K562 (cell line): ENCODE data around the gene CRACDL. TPM values are rescaled to one million over a fixed set of nuclear protein-coding genes. Genes with fewer than 3 reads are reported as not detected.

Experiments
- ATAC-seq: fragments of 200-7000 bp; cut with Tn5 transposase; 3 replicates; pipeline ENCODE4 v1.9.1; 2020; ENCODE audit warnings: moderate library complexity
- BruUV-seq: library from RNA; stranded (reverse); fragments of 400-500 nt; replicated peaks from 2 replicates; lab custom pipeline; 2021; lab: Mats Ljungman, UMichigan
- CTCF ChIA-PET: fragments of 300-600 bp; formaldehyde crosslinking; extraction: SDS; loops from one replicate; lab custom pipeline; 2021; ENCODE audit warnings: low intra/inter-chr PET ratio; lab: Yijun Ruan, JAX
- POLR2A ChIA-PET: fragments of 300-600, 350-650 bp; sonication (Branson Sonifier 250); formaldehyde crosslinking; extraction: SDS; loops from one replicate; lab custom pipeline; 2021; ENCODE audit warnings: antibody characterized with exemption, inconsistent platforms; lab: Yijun Ruan, JAX
- DNase-seq, 4 experiments: peaks; one replicate each; pipeline versions ENCODE4 v3.0.0 to v3.0.0-alpha.2; 2011 to 2018; ENCODE audit warnings: low spot score in 3 of 4, mixed read lengths in 3 of 4; ENCODE audit errors: extremely low read depth in 1 of 4
- FAIRE-seq: peaks from 2 replicates; lab custom pipeline; 2011; peaks lifted over from hg19 to GRCh38; lab: Jason Lieb, UNC
- H2AFZ ChIP-seq: 2 replicates; pipeline ENCODE4 v1.6.0; 2011; ENCODE audit warnings: low read depth, low read length, control low read depth, inconsistent platforms
- H3K27ac ChIP-seq: fragments of 200-600 bp; 3 replicates; pipeline ENCODE4 v1.8.0; 2011; ENCODE audit warnings: low read depth, mild to moderate bottlenecking, control low read depth, inconsistent platforms, low read length, moderate library complexity, mixed read lengths; ENCODE audit errors: extremely low read depth
- H3K27me3 ChIP-seq, 2 experiments: fragments of 300-600 bp in 1 of 2; 2 replicates in 1 of 2; 3 replicates in 1 of 2; pipeline versions ENCODE4 v1.6.0 to v1.8.0; 2011; ENCODE audit warnings: inconsistent platforms in 2 of 2, low read length in 2 of 2, mild to moderate bottlenecking in 1 of 2, mixed read lengths in 1 of 2, moderate library complexity in 1 of 2; ENCODE audit not compliant: control insufficient read depth in 2 of 2, insufficient read depth in 2 of 2
- H3K36me3 ChIP-seq: fragments of 300-600 bp; 3 replicates; pipeline ENCODE4 v1.8.0; 2011; ENCODE audit warnings: mild to moderate bottlenecking, low read length, inconsistent platforms; ENCODE audit not compliant: control insufficient read depth, insufficient read depth
- H3K4me1 ChIP-seq, 2 experiments: fragments of 200-600 bp in 1 of 2; replicated peaks in 1 of 2; 2 replicates in 1 of 2; 3 replicates in 1 of 2; pipeline versions ENCODE4 v1.5.1 to v1.8.0; 2011; ENCODE audit warnings: inconsistent platforms in 2 of 2, low read length in 2 of 2, mild to moderate bottlenecking in 1 of 2, mixed read lengths in 1 of 2, moderate library complexity in 1 of 2; ENCODE audit not compliant: control insufficient read depth in 2 of 2, insufficient read depth in 2 of 2
- H3K4me2 ChIP-seq: 2 replicates; pipeline ENCODE4 v1.6.1; 2011; ENCODE audit warnings: low read length, control low read depth, inconsistent platforms, mixed read lengths; ENCODE audit not compliant: insufficient read depth
- H3K4me3 ChIP-seq: fragments of 200-600 bp; sonication (generic), shearing (Covaris generic); 2 replicates; pipeline ENCODE4 v1.5.1; 2016; ENCODE audit warnings: control low read depth, inconsistent platforms
- H3K79me2 ChIP-seq: fragments of 200-600 bp; 3 replicates; pipeline ENCODE4 v1.8.0; 2011; ENCODE audit warnings: low read length, inconsistent platforms; ENCODE audit not compliant: control insufficient read depth, insufficient read depth
- H3K9ac ChIP-seq, 2 experiments: 2 replicates each; pipeline versions ENCODE4 v1.6.0 to v1.6.1; 2011; ENCODE audit warnings: low read depth in 2 of 2, low read length in 2 of 2, control low read depth in 1 of 2, inconsistent platforms in 1 of 2, mild to moderate bottlenecking in 1 of 2, mixed read lengths in 1 of 2; ENCODE audit not compliant: insufficient read depth in 1 of 2
- H3K9me1 ChIP-seq: one replicate; pipeline ENCODE4 v1.6.0; 2011; ENCODE audit warnings: inconsistent platforms, mild to moderate bottlenecking, low read length, moderate library complexity; ENCODE audit not compliant: control insufficient read depth, insufficient read depth
- H3K9me3 ChIP-seq: replicated peaks from 2 replicates; pipeline ENCODE4 v1.5.1; 2011; ENCODE audit warnings: low read depth, low read length, inconsistent platforms; ENCODE audit not compliant: control insufficient read depth, insufficient read depth
- H4K20me1 ChIP-seq: replicated peaks from 2 replicates; pipeline ENCODE4 v1.6.1; 2011; ENCODE audit warnings: low read length, inconsistent platforms, mixed read lengths; ENCODE audit not compliant: control insufficient read depth, insufficient read depth
- CREB3 ChIP-seq: fragments of 450-650 bp; conservative IDR thresholded peaks from 2 replicates; pipeline ENCODE4 v1.6.1; 2016; ENCODE audit warnings: missing genetic modification characterization, low read depth, mild to moderate bottlenecking, missing compliant biosample characterization, moderate library complexity
- ERF ChIP-seq: fragments of 450-650 bp; formaldehyde crosslinking; IDR thresholded peaks from 2 replicates; pipeline ENCODE4 v1.4.0; 2020; ENCODE audit warnings: mild to moderate bottlenecking, mixed read lengths
- FOSL1 ChIP-seq: fragments of 200-800 bp; sonication (Bioruptor generic); conservative IDR thresholded peaks from 2 replicates; pipeline ENCODE4 v1.6.1; 2016; ENCODE audit warnings: missing genetic modification characterization, missing compliant biosample characterization
- FUS ChIP-seq: fragments of 200-400 bp; formaldehyde crosslinking; optimal IDR thresholded peaks from 2 replicates; pipeline ENCODE3; 2017; ENCODE audit warnings: low read depth, low read length
- HDAC2 ChIP-seq: fragments of 450-650 bp; IDR thresholded peaks from 2 replicates; pipeline ENCODE4 v1.6.1; 2016; ENCODE audit warnings: mild to moderate bottlenecking
- HINFP ChIP-seq: fragments of 450-650 bp; conservative IDR thresholded peaks from 2 replicates; pipeline ENCODE4 v1.6.1; 2016; ENCODE audit warnings: missing genetic modification characterization, low read depth, mild to moderate bottlenecking, control low read depth, missing compliant biosample characterization
- IFI16 ChIP-seq: fragments of 250-450 bp; sonication (Bioruptor Pico); IDR thresholded peaks from 2 replicates; pipeline ENCODE4 v2.1.2; 2022; ENCODE audit warnings: mild to moderate bottlenecking, inconsistent platforms
- MXD1 ChIP-seq: fragments of 250-450 bp; sonication (Bioruptor Pico); IDR thresholded peaks from 2 replicates; pipeline ENCODE4 v1.8.0; 2021; ENCODE audit warnings: borderline replicate concordance, mild to moderate bottlenecking, moderate library complexity; ENCODE audit not compliant: poor library complexity, severe bottlenecking
- NCOA4 ChIP-seq: fragments of 450-650 bp; IDR thresholded peaks from 2 replicates; pipeline ENCODE4 v1.6.1; 2018; ENCODE audit warnings: mild to moderate bottlenecking; ENCODE audit not compliant: partially characterized antibody
- TFAM ChIP-seq: fragments of 250-450 bp; sonication (Bioruptor Pico); conservative IDR thresholded peaks from 2 replicates; pipeline ENCODE4 v1.5.0; 2021; ENCODE audit warnings: mild to moderate bottlenecking, moderate library complexity
- WHSC1 ChIP-seq: IDR thresholded peaks from one replicate; pipeline ENCODE4 v1.6.1; 2012; ENCODE audit warnings: low read length, control low read depth, inconsistent platforms
- ZBTB33 ChIP-seq: sonication (generic); formaldehyde crosslinking; IDR thresholded peaks from 2 replicates; pipeline ENCODE4 v1.8.1; 2023; ENCODE audit warnings: mild to moderate bottlenecking, missing genetic modification reagents
- ZBTB9 ChIP-seq: fragments of 450-650 bp; formaldehyde crosslinking; IDR thresholded peaks from 2 replicates; pipeline ENCODE4 v1.4.0; 2020; ENCODE audit warnings: mild to moderate bottlenecking, moderate library complexity
- ZFP30 ChIP-seq: fragments of 250-450 bp; sonication (Bioruptor Pico); IDR thresholded peaks from 2 replicates; pipeline ENCODE4 v1.8.0; 2022; ENCODE audit warnings: moderate library complexity, mild to moderate bottlenecking, inconsistent platforms, borderline replicate concordance
- ZNF184 ChIP-seq: sonication (generic); formaldehyde crosslinking; IDR thresholded peaks from 2 replicates; pipeline ENCODE4 v1.5.0; 2020; ENCODE audit warnings: missing genetic modification reagents
- WGBS: fragments of 100-300 bp; shearing (Covaris generic); methylation state at CpG from one replicate; pipeline ENCODE4 v1.1.6; 2016; ENCODE audit warnings: low coverage, mixed read lengths; ENCODE audit not compliant: insufficient coverage; ENCODE audit errors: missing lambda C conversion rate; 5-methylcytosine and 5-hydroxymethylcytosine counted together
- in situ Hi-C: fragments of 300-500 bp; cut with MboI; formaldehyde crosslinking; loops from 4 replicates; pipeline ENCODE4 v1.15.0; 2018; ENCODE audit warnings: inconsistent platforms, mixed read lengths
- intact Hi-C: fragments of 100-400 bp; cut with micrococcal nuclease; formaldehyde crosslinking; loops from 2 replicates; pipeline ENCODE4 v1.14.2; 2022
- polyA plus RNA-seq, 8 experiments: library from polyadenylated mRNA; depleted of rRNA in 4 of 8; stranded (reverse) in 5 of 8; unstranded in 3 of 8; fragments of >200 nt; fragmentation: Nextera tagmentation in 2 of 8; fragmentation: Illumina TruSeq in 1 of 8; extraction: Ambion mirVana in 2 of 8; extraction: Trizol in 1 of 8; gene quantifications; 2 replicates each; pipeline versions ENCODE4 v1.2.1 to v1.2.3, GENCODE V29; 2011 to 2014; ENCODE audit warnings: inconsistent platforms in 1 of 8, missing spikeins in 1 of 8
- total RNA-seq, 7 experiments: library from RNA; depleted of rRNA in 6 of 7; stranded (reverse); fragments of >200 nt in 6 of 7; fragmentation: Illumina TruSeq in 2 of 7; extraction: Trizol in 2 of 7; gene quantifications; 2 replicates each; pipeline versions ENCODE4 v1.2.1 to v1.2.3, GENCODE V29; 2011 to 2021; ENCODE audit warnings: low replicate concordance in 1 of 7

CRACDL gene
- total and polyA plus RNA-seq, 9 of the 15 experiments (the other 6 are each of a cell fraction or from before 2014, with no cell fraction given): not detected

GRCh38 chr2:98910349-98911125 is 25.5 kb downstream of the CRACDL start:
- Histone ChIP-seq H3K9me3 (no peaks in the 10 kb centered on the region), H3K4me2 (no peak overlapping the region), H4K20me1 (0 out of 2 replicates have a peak, but pooled peaks cover 9% of the 10 kb centered on the region), H3K27ac (no peak overlapping the region), H3K79me2 (no peaks in the 10 kb centered on the region), H3K27me3 (peaks cover 9 to 53% of the 10 kb centered on the region in 2 experiments; a peak in 4 of 5 replicates), H2AFZ (no peak overlapping the region), H3K9me1 (no peaks in the 10 kb centered on the region), H3K36me3 (no peaks in the 10 kb centered on the region), H3K4me3 (no peak overlapping the region), H3K4me1 (no peaks in the 10 kb centered on the region), H3K9ac (no peak overlapping the region)
- POLR2A ChIA-PET: no interaction called here
- FAIRE-seq (no peak), ATAC-seq (no peak), DNase-seq (no peak)
- 1% methylated on average over 9 of the region's 10 CpGs for WGBS
- in situ Hi-C loops: no loop called here
- BruUV-seq: no TSS peak
- CTCF ChIA-PET: no interaction called here
- intact Hi-C loops: no loop called here
- TF ChIP-seq ERF (CRISPR knock-in tag): no peak
- no peak for TF ChIP-seq NCOA4
- no peak for TF ChIP-seq HINFP
- TF ChIP-seq CREB3 (tag): no peak
- no peak for TF ChIP-seq MXD1 (CRISPR knock-in tag)
- TF ChIP-seq TFAM: no peak
- TF ChIP-seq ZBTB9 (CRISPR knock-in tag): no peak
- TF ChIP-seq WHSC1: no peak
- TF ChIP-seq FOSL1 (tag): no peak
- no peak for TF ChIP-seq ZNF184 (CRISPR knock-in tag)
- no peak for TF ChIP-seq ZBTB33 (CRISPR knock-in tag)
- TF ChIP-seq IFI16 (CRISPR knock-in tag): no peak
- TF ChIP-seq FUS: no peak
- TF ChIP-seq ZFP30 (CRISPR knock-in tag): no peak
- TF ChIP-seq HDAC2: no peak
- TF ChIP-seq, all 486 proteins: peak for 0
